ENCODE measurements around the gene LEMD1. TPM values are rescaled to one million over a fixed set of nuclear protein-coding genes. Genes with fewer than 3 reads are reported as not detected.

Gene LEMD1
- total and polyA plus RNA-seq, 8 donors = 0.28 to 0.32 TPM; not detected in 6

- no peak for FAIRE-seq
Observed at GRCh38 chr1:205454903-205455335, 33.1 kb upstream of the LEMD1 start.

GRCh38 chr1:205453466-205453865 lies 31.6 kb upstream of the LEMD1 start:
- H3K27ac ChIP-seq = no peak overlapping the region
- H3K36me3 ChIP-seq = no peaks in the 10 kb centered on the region
- no peak for DNase-seq
- peaks cover 0 to 27% (median 8%) of the 10 kb centered on the region in 4 donors for H3K27me3 ChIP-seq
- H3K4me1 ChIP-seq = peaks cover 0 to 10% (median 4%) of the 10 kb centered on the region in 3 donors
- TF ChIP-seq CTCF (IDR thresholded peaks at IDR 0.05) = no peak
- 16 to 18% methylated on average over 3 of the region's 3 CpGs for WGBS, 2 donors
- intact Hi-C loops (cut with DNase I) = no loop called here
- H3K9me3 ChIP-seq = no peaks in the 10 kb centered on the region
- no peak for ATAC-seq
- FAIRE-seq = no peak
- H3K4me3 ChIP-seq = no peak overlapping the region

More at GRCh38 chr1:205454903-205455335, 33.1 kb upstream of the LEMD1 start:
- no peak for ATAC-seq
- no peak overlapping the region for H3K27ac ChIP-seq
- H3K9me3 ChIP-seq = no peaks in the 10 kb centered on the region
- DNase-seq = no peak
- no peaks in the 10 kb centered on the region for H3K36me3 ChIP-seq
- intact Hi-C loops (cut with DNase I) = no loop called here
- H3K4me3 ChIP-seq = no peak overlapping the region
- TF ChIP-seq CTCF (IDR thresholded peaks at IDR 0.05) = no peak
- 43 to 61% methylated on average over 6 of the region's 6 CpGs for WGBS, 2 donors
- peaks cover 0 to 30% (median 8%) of the 10 kb centered on the region in 4 donors for H3K27me3 ChIP-seq
- H3K4me1 ChIP-seq = peaks cover 0 to 10% (median 4%) of the 10 kb centered on the region in 3 donors

GRCh38 chr1:205452933-205453332 lies 31.1 kb upstream of the LEMD1 start:
- 60 to 75% methylated on average over 5 of the region's 5 CpGs for WGBS, 2 donors
- Histone ChIP-seq H3K9me3 (no peaks in the 10 kb centered on the region), H3K36me3 (no peaks in the 10 kb centered on the region), H3K27me3 (peaks cover 0 to 27% (median 8%) of the 10 kb centered on the region in 4 donors), H3K4me1 (peaks cover 0 to 10% (median 4%) of the 10 kb centered on the region in 3 donors), H3K27ac (no peak overlapping the region), H3K4me3 (no peak overlapping the region)
- DNase-seq = no peak
- intact Hi-C loops (cut with DNase I) = no loop called here
- ATAC-seq = no peak
- no peak for TF ChIP-seq CTCF (IDR thresholded peaks at IDR 0.05)
- no peak for FAIRE-seq

- Histone ChIP-seq H3K9me3 (no peaks in the 10 kb centered on the region), H3K4me3 (no peak overlapping the region), H3K27ac (no peak overlapping the region), H3K4me1 (peaks cover 0 to 10% (median 4%) of the 10 kb centered on the region in 3 donors), H3K36me3 (no peaks in the 10 kb centered on the region), H3K27me3 (peaks cover 0 to 27% (median 8%) of the 10 kb centered on the region in 4 donors)
- no peak for FAIRE-seq
- no peak for TF ChIP-seq CTCF (IDR thresholded peaks at IDR 0.05)
- no peak for ATAC-seq
- intact Hi-C loops (cut with DNase I) = no loop called here
- no peak for DNase-seq
- 64 to 80% methylated on average over 2 of the region's 2 CpGs for WGBS, 2 donors
Observed at GRCh38 chr1:205452364-205452763, 30.5 kb upstream of the LEMD1 start.

- no peak for ATAC-seq
- Histone ChIP-seq H3K27me3 (peaks cover 0 to 27% (median 8%) of the 10 kb centered on the region in 4 donors), H3K4me3 (no peak overlapping the region), H3K36me3 (no peaks in the 10 kb centered on the region), H3K9me3 (no peaks in the 10 kb centered on the region), H3K27ac (no peak overlapping the region), H3K4me1 (peaks cover 0 to 10% (median 4%) of the 10 kb centered on the region in 3 donors)
- no peak for TF ChIP-seq CTCF (IDR thresholded peaks at IDR 0.05)
- no peak for FAIRE-seq
- 75 to 77% methylated on average over 2 of the region's 2 CpGs for WGBS, 2 donors
- DNase-seq = no peak
- intact Hi-C loops (cut with DNase I) = no loop called here
Observed at GRCh38 chr1:205451759-205452164, 29.9 kb upstream of the LEMD1 start.

Data from pancreas (tissue), 10 donors.